ENCODE results near the gene STK35. TPM values are rescaled to one million over a fixed set of nuclear protein-coding genes. Genes with fewer than 3 reads are reported as not detected.

STK35 gene
- total RNA-seq, result 18.7 and 22.9 TPM in 2 replicates

DNA sequence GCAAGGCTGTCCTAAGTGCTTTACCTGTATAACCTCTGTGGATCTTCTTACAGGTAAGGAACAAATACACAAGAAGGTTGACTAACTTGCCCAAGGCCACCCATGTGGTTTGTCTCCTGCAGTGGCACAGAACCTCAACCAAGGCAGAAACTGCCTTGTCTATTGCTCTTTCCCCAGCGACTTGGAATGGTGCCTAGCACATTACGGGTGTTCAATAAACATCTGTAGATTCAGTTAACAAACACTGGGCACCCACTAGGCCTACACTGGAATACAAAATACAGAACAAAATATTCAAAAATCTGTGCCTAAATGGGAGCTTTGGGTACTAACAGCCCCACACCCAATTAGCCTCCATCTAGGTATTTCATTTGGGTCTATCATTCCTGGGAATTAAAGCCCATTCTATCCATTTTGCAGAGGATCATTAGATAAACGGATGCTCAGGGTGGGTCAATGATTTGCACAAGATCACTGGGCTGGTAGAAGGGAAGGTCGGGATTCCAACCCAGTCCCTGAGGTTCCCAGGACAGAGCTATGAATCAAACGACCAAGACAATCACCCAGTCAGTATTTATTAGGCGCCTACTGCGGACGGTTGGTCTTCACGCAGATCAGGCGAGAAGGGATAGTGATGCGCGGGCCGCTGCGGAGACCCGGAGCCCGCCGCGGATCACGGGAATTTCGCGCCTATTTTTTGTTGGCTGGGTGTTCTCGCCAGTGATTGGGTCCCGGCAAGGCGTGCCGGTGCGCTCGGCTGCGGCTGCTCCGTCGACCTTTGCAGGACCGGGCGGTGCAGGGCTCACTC, at the start of gene STK35:
Gene STK35 (plus strand): TSS at position 771 of the 808 bp plus-strand sequence. CDS start 55 bp downstream, outside the sequence.
- DNase-seq (ENCODE audit: extremely low read depth, low read depth, low spot score), result no peak

DNA sequence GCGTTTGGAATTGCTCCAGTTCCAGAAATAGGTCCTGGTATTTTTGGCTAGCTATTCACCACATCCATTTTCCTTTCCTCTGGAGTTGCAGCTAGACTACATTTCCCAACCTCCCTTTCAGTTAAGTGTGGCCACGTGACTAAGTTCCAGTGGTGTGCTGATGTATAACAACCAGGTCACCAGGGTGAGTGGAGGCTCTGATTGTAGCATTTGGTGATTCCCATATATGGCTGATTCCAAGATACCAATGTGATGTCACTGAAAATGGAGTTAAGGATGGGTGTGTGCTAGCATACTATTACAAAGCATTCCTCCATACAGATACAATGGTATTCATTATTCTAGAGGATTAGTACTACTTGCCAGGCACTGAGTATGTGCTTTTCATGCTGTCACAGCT, 49.7 kb upstream of the STK35 start:
- DNase-seq (ENCODE audit: extremely low read depth, low read depth, low spot score), result no peak

DNA sequence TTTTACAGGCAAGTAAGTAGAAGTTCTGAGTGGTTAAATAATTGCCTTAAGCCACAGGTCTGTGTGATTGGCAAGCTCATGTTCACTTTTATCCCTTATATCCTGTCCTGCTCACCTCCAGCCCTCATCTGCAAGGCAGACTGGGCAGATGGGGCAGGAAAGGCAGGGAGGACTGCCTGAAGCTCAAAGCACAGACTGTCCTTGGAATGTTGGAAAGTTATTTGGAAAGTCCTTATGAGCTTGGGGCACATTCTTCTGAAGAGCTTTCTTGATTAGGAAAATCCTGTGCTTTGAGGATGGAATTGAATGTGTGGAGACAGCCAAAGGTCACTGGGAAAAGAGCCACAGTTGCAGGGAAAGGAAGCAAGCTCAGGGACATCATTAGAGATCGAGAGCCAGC, 48.9 kb upstream of the STK35 start:
- DNase-seq (ENCODE audit: extremely low read depth, low read depth, low spot score), result no peak

DNA sequence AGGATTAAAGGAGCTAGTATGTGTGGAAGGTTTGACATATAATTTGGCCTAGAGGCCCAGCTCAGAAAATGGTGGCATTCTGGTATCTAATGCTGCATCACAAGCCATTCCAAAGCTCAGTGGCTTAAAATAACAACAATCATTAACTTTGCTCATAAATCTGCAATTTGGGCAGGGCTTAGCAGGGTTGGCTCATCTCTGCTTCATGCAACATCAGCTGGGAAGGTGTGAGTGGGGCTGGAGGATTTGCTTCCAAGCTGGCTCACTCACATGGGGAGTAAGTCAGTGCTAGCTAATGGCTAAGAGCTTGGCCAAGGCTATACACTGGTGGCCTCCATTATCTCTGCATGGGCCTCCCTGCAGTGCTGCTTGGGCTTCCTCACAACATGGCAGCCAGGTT, 48.0 kb upstream of the STK35 start:
- DNase-seq (ENCODE audit: extremely low read depth, low read depth, low spot score), result no peak

DNA sequence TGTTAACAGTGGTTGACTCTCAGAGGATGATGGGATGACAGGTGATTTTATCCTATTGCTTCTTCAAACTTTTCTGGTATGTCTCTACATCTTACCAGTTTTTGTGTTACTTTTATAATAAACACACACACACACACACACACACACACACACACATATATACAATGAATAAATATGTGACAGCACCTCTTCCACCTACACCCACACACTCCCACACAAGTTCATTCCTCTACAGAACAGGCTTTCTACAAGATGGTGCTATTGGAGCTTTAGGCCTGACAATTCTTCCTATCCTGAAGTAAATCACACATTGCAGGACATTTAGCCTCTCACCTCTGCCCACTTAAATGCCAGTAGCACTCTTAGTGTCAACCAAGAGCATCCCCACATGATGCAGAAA, 46.7 kb upstream of the STK35 start:
- no peak for DNase-seq (ENCODE audit: extremely low read depth, low read depth, low spot score)

DNA sequence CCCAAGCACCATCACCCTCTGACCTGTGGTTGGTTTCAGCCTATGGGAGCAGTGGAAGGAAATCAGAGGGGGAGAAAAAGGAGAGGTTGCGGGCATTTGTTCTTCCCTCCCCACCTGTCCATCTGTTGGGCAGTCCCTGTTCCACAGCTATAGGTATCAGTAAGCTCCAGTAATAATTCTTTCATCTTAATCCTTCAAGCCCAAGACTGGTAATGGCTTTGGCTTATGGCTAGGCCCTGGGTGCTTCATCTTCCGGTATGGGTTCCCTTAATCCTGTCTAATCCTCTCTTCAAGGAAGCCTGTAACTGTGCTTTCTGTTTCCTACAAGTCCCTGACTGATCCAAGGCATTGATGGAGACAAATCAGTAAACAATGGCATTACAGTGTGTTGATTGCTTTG, 42.2 kb upstream of the STK35 start:
- DNase-seq (ENCODE audit: extremely low read depth, low read depth, low spot score), result no peak

DNA sequence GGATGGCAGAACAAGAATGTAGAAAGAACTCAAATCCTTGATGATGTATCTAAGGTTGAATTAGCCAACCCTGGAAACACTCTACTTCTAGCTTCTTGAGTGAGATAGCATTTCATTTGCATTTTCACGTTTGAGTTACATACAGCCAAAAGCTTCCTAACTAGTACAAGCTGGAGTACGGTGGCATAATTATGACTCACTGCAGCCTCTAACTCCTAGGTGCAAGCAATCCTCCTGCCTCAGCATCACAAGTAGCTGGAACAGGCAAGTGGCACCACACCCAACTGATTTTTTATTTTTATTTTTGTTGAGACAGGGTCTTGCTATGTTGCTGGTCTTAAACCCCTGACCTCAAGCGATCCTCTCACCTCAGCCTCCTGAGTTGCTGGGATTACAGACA, 36.5 kb upstream of the STK35 start:
- DNase-seq (ENCODE audit: extremely low read depth, low read depth, low spot score), result no peak

DNA sequence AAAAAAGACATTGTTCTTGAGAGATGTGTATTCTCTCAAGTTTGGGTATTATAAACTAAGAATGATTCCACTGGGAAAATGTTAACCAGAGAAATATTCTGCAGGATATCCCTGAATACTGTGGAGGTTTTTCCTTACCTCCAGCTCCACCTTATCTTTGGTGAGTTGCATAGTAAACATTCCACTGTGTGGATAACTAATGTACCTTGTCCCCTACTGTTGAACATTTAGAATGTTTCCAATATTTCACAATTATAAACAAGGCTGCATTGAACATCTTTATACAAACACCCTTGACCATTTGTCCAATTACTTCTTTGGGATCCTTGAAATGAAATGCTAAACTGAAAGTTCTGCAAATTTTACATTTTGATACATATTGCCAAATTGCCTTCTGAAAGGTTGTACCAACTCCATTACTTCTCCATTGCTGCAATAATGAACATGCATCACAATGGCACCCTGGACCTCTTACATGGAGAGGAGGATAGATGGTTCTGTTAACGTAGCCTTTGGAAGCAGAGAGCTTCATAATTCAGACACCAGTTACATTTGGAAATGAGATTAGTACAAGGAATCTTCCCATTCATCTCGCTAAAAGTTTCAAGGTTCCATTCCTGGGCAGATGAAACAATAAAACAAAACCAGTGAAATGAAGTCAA, 35.0 kb upstream of the STK35 start:
- DNase-seq (ENCODE audit: extremely low read depth, low read depth, low spot score), result no peak

DNA sequence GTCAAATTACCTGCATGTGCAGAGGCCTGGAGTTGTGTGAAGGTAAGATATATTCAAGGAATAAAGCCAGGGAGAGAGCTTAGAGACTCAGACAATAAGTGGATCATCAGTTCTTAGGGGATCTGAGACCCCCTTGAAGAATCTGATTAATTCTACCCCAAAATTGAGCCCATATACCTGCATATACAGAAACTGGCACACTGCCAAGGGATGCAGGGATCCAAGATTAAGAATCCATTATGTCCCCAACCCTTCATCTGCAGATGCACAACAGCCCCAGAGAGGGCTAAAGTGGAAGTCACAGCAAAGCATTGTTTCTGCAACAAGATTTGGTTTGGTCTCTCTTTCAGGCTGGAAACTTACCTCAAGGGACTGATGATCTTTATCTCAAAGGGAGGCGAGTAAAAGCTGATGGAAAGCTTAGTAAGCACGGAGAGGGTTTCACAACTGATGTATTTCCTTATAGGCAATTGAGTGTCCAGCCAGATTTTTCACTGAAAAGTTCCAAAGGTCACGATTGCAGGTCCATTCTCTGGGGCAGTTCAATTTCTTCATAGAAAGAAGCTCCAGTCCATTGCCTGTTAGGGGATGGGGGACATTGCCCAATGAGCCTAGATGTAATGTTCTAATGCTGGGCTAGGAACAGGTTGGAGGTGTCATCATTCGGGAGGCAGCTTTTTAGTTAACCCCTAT, 20.9 kb upstream of the STK35 start:
- DNase-seq (ENCODE audit: extremely low read depth, low read depth, low spot score), result no peak

DNA sequence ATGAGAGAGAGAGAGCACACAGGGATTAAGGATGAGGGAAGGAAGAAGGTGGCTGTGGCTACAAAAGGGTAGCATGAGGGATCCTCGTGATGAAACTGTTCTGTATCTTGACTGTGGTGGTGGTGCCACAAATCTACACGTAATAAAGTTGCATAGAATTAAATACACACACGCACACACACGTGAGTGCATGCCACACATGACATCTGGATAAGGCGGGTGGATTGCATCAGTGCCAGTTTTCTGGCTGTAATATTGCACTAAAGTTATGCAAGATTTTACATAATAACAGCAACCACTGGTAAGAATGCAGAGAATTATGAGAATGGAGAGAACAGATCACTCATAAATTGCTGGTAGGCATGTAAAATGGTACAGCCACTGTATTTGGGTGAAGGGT, 16.9 kb upstream of the STK35 start:
- no peak for DNase-seq (ENCODE audit: extremely low read depth, low read depth, low spot score)

DNA sequence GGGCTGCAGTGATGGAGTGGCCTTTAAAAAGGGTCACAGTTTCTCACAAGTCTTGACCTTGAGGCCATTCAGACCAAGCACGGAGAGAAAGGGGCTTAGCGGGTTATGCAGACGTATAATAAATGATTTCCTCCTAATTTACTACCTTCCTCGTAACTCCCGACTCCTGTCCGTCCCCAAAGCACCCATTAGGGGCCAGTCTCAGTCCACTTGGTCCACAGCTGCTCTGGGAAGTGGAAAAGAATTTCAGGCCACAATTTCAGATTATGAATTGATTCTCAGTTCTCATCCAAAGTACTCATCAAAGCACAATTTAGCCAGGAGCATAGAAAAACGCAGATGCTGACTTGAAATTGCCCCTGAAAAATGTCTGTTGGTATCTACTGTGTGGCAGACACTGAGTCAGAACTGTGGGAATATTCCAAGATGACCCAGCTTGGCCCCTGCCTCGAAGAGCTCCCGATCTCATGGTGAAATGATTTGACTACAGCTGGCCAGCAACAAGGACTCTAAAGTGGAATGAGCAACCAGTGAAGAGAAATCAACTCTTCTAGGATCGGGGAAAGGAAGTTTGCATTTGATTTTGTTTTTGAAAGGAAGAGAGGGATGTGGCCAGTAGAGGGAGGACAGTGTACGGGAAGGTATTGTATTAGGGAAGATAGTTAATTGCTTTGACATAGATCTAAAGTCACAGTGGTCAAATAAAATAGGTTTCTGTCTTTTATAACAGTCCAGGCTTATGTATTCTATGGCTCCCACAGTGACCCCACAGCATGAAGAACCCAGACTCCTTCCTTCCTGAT, 15.2 kb upstream of the STK35 start:
- DNase-seq (ENCODE audit: extremely low read depth, low read depth, low spot score), result no peak

DNA sequence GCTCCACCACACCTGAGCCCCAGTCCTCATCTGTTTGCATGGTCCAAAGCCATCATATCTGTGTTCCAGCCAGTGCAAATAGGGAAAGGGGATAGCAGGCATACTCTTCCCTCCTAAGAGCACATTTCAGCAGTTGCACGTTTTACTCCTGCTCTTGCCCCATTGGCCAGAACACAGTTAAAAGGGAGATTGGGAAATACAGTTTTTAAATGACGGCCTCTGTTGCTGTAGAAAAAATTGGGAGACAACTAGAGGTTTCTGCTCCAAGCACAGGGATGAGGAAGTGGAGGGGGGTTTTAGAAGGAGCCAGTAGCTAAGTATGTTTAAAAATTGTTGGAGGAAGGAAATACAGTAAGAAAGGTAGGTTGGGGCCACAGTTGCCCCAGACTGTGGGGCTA, 14.6 kb upstream of the STK35 start:
- DNase-seq (ENCODE audit: extremely low read depth, low read depth, low spot score), result no peak

DNA sequence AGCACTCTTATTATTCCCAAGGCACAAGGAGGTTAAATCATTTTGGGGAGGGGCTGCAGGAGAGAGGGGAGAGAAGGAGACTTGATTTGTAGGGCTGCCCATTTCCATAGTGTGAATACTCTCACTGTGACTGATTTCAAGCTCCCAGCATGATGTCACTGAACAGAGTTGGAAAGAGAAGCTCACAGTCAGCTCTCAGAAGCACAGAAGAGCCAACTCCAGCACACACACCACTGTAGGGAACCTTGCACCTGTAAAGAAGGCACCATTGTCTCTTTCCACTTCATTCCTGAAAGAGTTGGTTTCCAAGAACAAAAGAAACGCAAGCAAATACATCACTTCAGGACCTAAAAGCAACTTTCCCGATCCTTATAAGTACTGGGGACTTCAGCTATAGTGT, 12.7 kb upstream of the STK35 start:
- no peak for DNase-seq (ENCODE audit: extremely low read depth, low read depth, low spot score)

DNA sequence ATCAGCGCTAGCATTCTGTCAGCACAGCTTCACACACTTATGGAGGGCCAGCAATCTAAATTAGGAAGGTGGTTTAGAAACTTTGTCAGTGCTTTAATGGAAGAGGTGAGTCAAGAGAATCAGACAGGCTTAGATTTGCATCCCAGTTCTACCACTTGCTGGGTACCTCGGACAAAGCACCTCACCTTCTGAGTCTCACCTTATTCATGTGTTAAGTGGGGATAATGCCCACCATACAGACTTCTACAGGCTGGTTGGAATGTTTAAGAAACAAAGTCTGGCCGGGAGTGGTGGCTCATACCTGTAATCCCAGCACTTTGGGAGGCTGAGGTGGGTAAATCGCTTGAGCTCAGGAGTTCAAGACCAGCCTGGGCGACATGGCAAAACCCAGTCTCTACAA, 12.2 kb upstream of the STK35 start:
- DNase-seq (ENCODE audit: extremely low read depth, low read depth, low spot score), result no peak

DNA sequence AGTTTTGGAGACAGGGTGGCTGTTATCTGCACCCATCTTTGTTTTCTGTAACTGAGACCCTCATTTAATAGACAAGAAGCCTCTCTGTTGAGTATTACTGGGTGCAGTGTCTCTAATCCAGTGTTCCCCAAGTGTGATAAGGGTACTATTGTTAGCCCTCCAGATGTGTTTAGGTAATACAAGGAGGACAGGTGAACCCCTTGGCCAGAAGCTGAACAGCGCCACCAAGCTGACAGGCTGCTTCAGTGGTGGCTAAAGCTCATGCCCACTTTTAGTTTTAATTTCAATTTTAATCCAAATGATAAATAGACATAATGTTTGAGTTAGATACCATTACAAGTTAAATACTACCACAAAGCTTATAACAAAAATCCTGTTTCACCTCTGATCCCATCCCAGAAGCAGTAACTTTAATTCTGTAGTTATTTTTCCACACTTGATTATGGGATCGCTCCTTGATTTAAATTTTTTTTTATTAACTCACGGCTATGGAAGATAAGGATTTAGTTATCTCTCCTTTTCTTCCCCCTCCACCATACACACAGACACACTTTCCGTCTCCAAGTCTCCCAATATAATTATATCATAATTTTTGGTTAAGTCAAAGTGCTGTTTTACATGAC, 8.4 kb upstream of the STK35 start:
- no peak for DNase-seq (ENCODE audit: extremely low read depth, low read depth, low spot score)

DNA sequence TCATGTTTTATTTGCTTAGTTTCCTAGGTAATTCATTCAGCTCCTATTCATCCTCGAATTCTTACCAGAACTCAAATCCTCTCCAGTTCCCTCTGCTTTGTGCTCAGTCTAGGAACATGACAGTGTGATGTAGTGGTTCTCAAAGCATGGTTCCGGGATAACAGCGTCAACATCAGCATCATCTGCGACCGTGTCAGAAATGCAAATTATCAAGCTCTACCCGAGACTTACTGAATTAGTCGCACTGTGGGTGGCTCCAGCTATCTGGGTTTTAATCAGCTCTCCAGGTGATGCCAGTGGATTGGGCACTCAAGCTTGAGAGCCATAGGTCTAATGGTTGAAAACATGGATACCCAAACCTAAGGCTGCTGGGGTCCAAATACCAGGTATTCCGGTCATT, 7.7 kb upstream of the STK35 start:
- no peak for DNase-seq (ENCODE audit: extremely low read depth, low read depth, low spot score)

DNA sequence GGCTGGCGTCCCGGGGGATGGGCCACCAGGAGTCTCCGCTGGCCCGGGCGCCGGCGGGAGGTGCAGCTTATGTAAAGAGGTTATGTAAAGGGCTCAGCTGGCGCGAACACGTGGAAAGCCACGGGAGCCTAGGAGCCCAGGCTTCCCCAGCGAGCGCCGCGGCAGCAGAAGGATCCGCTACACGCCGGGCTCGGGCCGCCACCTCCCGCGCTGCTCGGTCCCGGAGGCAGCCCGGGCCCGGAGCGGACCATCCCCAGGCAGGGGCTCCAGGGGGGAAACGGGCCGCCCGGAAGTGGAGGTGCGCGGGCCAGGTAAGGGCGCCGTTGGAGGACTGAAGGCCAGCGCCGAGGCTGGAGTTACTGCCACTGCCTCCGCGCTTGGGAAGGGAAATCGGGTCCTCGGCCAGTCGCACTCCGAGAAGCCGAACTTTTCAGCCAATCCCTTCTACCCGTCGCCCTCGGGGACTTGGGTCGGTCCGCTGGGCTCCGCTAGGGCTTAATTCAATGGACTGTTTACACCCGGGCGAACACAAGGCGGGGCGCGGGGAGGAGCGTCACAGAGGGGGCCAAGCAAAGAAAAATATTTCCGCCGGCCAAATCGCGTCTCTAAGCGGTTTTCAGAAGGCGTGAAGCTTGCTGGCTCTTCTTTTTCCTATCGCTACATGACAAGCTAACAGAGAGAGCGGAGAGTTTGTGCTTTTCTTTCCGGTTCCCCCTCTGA, 398 bp downstream of the STK35 start:
- peak; percentile 75 for DNase-seq (ENCODE audit: extremely low read depth, low read depth, low spot score)

DNA sequence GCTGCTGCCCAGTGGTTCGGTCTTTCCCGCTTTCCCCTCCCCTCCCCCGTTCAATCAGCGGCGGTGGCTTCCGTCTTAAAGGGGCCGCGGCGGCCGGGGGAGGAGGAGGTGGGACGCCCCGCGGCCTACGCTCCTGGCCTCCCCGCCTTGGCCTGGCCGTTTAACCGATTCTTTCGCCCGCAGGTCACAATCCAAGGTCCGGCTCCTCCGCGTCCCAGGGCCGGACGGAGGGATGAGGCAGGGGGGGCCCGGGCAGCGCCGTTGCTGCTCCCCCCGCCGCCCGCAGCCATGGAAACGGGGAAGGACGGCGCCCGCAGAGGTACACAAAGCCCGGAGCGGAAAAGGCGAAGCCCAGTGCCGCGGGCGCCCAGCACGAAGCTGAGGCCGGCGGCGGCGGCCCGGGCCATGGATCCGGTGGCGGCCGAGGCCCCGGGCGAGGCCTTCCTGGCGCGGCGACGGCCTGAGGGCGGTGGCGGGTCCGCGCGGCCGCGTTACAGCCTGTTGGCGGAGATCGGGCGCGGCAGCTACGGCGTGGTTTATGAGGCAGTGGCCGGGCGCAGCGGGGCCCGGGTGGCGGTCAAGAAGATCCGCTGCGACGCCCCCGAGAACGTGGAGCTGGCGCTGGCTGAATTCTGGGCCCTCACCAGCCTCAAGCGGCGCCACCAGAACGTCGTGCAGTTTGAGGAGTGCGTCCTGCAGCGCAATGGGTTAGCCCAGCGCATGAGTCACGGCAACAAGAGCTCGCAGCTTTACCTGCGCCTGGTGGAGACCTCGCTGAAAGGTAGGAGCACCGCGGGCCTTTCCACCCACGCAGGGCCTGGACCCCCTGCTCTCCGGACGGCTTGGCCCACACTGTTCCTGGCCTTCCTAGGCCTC, 1.2 kb downstream of the STK35 start:
- DNase-seq (ENCODE audit: extremely low read depth, low read depth, low spot score), result no peak
